ENCODE results near the gene GAS7. TPM values are rescaled to one million over a fixed set of nuclear protein-coding genes. Genes with fewer than 3 reads are reported as not detected.

GAS7 gene
- total and polyA plus RNA-seq, 10 of the 15 experiments (the other 5 are each of a cell fraction or from before 2014, with no cell fraction given), result 2.3 to 53.4 (median 24.0) TPM

- TF ChIP-seq SIX5 (IDR thresholded peaks at IDR 0.05; ENCODE audit: low read depth, low read length, severe bottlenecking), result no peak
- DNase-seq (ENCODE audit: low read depth, low spot score) (no peak), FAIRE-seq (no peak), ATAC-seq (no peak)
- H3K9ac ChIP-seq (ENCODE audit: control insufficient read depth, insufficient read depth, low read length), result no peak overlapping the region
- no TSS peak for BruUV-seq (replicated peaks)
- H3K4me2 ChIP-seq (ENCODE audit: control insufficient read depth, insufficient read depth), result no peak overlapping the region
- no peak overlapping the region for H3K4me3 ChIP-seq
- H2AFZ ChIP-seq (ENCODE audit: control insufficient read depth, low read depth, low read length), result no peak overlapping the region
- ChIA-PET POLR2A (no interaction called here), RAD21 (ENCODE audit: unreplicated experiment) (no interaction called here), CTCF (no interaction called here), SMC1A (ENCODE audit: uncharacterized antibody, unreplicated experiment) (no interaction called here)
- H3K9me3 ChIP-seq (replicated peaks; ENCODE audit: control insufficient read depth, insufficient read depth, low read length), result no peaks in the 10 kb centered on the region
- no peak overlapping the region for H3K27ac ChIP-seq (ENCODE audit: control insufficient read depth, insufficient read depth)
- H4K20me1 ChIP-seq (ENCODE audit: control insufficient read depth, insufficient read depth), result no peaks in the 10 kb centered on the region
- no peaks in the 10 kb centered on the region for H3K79me2 ChIP-seq (ENCODE audit: control insufficient read depth, insufficient read depth, low read length)
- H3K27me3 ChIP-seq (replicated peaks in 1 of 2; ENCODE audit: control insufficient read depth in 2 of 2, insufficient read depth in 2 of 2, low read length in 1 of 2), result no peaks in the 10 kb centered on the region
- in situ Hi-C loops (cut with MboI), result no loop called here
- H3K36me3 ChIP-seq (ENCODE audit: control insufficient read depth in 2 of 2, insufficient read depth in 2 of 2, low read length in 1 of 2), result no peaks in the 10 kb centered on the region
- WGBS (ENCODE audit: insufficient coverage, insufficient replicate concordance, low lambda C conversion rate, missing lambda C conversion rate), result 66% methylated on average over 10 of the region's 10 CpGs
- intact Hi-C loops (cut with micrococcal nuclease; ENCODE audit: unreplicated experiment), result no loop called here
- no peaks in the 10 kb centered on the region for H3K4me1 ChIP-seq (ENCODE audit: control insufficient read depth, insufficient read depth, low read length)
Observed at GRCh38 chr17:9953492-9953891, 244.9 kb downstream of the GAS7 start.

- POLR2A ChIA-PET, result no interaction called here
- TF ChIP-seq SPI1 (IDR thresholded peaks at IDR 0.05; ENCODE audit: borderline replicate concordance, insufficient read depth, low read depth, low read length) (no peak), JUNB (IDR thresholded peaks at IDR 0.05) (no peak), BCL3 (IDR thresholded peaks at IDR 0.05; ENCODE audit: borderline replicate concordance, insufficient read depth, low read depth, low read length, poor library complexity, severe bottlenecking) (no peak), ZBTB33 (IDR thresholded peaks at IDR 0.05) (no peak), RELA (IDR thresholded peaks at IDR 0.05; ENCODE audit: borderline replicate concordance, partially characterized antibody) (no peak), ZNF217 (IDR thresholded peaks at IDR 0.05) (no peak), HCFC1 (IDR thresholded peaks at IDR 0.05; ENCODE audit: low read length) (no peak), E4F1 (IDR thresholded peaks at IDR 0.05; ENCODE audit: borderline replicate concordance, partially characterized antibody) (no peak)
- TF ChIP-seq, protein P1, sequence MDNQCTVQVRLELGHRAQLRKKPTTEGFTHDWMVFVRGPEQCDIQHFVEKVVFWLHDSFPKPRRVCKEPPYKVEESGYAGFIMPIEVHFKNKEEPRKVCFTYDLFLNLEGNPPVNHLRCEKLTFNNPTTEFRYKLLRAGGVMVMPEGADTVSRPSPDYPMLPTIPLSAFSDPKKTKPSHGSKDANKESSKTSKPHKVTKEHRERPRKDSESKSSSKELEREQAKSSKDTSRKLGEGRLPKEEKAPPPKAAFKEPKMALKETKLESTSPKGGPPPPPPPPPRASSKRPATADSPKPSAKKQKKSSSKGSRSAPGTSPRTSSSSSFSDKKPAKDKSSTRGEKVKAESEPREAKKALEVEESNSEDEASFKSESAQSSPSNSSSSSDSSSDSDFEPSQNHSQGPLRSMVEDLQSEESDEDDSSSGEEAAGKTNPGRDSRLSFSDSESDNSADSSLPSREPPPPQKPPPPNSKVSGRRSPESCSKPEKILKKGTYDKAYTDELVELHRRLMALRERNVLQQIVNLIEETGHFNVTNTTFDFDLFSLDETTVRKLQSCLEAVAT (IDR thresholded peaks at IDR 0.05), result no peak
Observed at GRCh38 chr17:9951803-9952202, 246.6 kb downstream of the GAS7 start.

More at GRCh38 chr17:9951803-9952202, 246.6 kb downstream of the GAS7 start:
- Histone ChIP-seq H3K4me1 (ENCODE audit: control insufficient read depth, insufficient read depth, low read length) (no peaks in the 10 kb centered on the region), H3K9ac (ENCODE audit: control insufficient read depth, insufficient read depth, low read length) (no peak overlapping the region), H3K4me2 (ENCODE audit: control insufficient read depth, insufficient read depth) (no peak overlapping the region), H3K27me3 (replicated peaks in 1 of 2; ENCODE audit: control insufficient read depth in 2 of 2, insufficient read depth in 2 of 2, low read length in 1 of 2) (no peaks in the 10 kb centered on the region), H3K27ac (ENCODE audit: control insufficient read depth, insufficient read depth) (no peak overlapping the region), H3K36me3 (ENCODE audit: control insufficient read depth in 2 of 2, insufficient read depth in 2 of 2, low read length in 1 of 2) (no peaks in the 10 kb centered on the region), H4K20me1 (ENCODE audit: control insufficient read depth, insufficient read depth) (no peaks in the 10 kb centered on the region), H2AFZ (ENCODE audit: control insufficient read depth, low read depth, low read length) (no peak overlapping the region), H3K9me3 (replicated peaks; ENCODE audit: control insufficient read depth, insufficient read depth, low read length) (no peaks in the 10 kb centered on the region), H3K4me3 (no peak overlapping the region), H3K79me2 (ENCODE audit: control insufficient read depth, insufficient read depth, low read length) (no peaks in the 10 kb centered on the region)
- no peak for ATAC-seq
- ChIA-PET RAD21 (ENCODE audit: unreplicated experiment) (no interaction called here), CTCF (no interaction called here), SMC1A (ENCODE audit: uncharacterized antibody, unreplicated experiment) (no interaction called here)
- BruUV-seq (replicated peaks), result no TSS peak
- FAIRE-seq, result no peak
- WGBS (ENCODE audit: insufficient coverage, insufficient replicate concordance, low lambda C conversion rate, missing lambda C conversion rate), result 26% methylated on average over 5 of the region's 5 CpGs
- in situ Hi-C loops (cut with MboI) (no loop called here), intact Hi-C loops (cut with micrococcal nuclease; ENCODE audit: unreplicated experiment) (no loop called here)
- no peak for DNase-seq (ENCODE audit: low read depth, low spot score)
